GM10266 (cell line): ENCODE data around the gene MAML2.

Experiments used
- DNase-seq: peaks from one replicate; pipeline ENCODE4 v3.0.0; 2012; ENCODE audit errors: extremely low spot score
- TF ChIP-seq, protein P1 (sequence below): IDR thresholded peaks from 2 replicates; pipeline ENCODE4 v1.5.1; 2012; ENCODE audit warnings: mild to moderate bottlenecking, low read depth; ENCODE audit not compliant: control insufficient read depth, insufficient read depth; ENCODE audit errors: missing control alignments

MAML2 gene

GRCh38 chr11:96019281-96019680 lies 323.7 kb downstream of the MAML2 start:
- TF ChIP-seq, protein P1, sequence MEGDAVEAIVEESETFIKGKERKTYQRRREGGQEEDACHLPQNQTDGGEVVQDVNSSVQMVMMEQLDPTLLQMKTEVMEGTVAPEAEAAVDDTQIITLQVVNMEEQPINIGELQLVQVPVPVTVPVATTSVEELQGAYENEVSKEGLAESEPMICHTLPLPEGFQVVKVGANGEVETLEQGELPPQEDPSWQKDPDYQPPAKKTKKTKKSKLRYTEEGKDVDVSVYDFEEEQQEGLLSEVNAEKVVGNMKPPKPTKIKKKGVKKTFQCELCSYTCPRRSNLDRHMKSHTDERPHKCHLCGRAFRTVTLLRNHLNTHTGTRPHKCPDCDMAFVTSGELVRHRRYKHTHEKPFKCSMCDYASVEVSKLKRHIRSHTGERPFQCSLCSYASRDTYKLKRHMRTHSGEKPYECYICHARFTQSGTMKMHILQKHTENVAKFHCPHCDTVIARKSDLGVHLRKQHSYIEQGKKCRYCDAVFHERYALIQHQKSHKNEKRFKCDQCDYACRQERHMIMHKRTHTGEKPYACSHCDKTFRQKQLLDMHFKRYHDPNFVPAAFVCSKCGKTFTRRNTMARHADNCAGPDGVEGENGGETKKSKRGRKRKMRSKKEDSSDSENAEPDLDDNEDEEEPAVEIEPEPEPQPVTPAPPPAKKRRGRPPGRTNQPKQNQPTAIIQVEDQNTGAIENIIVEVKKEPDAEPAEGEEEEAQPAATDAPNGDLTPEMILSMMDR = no peak
- DNase-seq = no peak

DNA sequence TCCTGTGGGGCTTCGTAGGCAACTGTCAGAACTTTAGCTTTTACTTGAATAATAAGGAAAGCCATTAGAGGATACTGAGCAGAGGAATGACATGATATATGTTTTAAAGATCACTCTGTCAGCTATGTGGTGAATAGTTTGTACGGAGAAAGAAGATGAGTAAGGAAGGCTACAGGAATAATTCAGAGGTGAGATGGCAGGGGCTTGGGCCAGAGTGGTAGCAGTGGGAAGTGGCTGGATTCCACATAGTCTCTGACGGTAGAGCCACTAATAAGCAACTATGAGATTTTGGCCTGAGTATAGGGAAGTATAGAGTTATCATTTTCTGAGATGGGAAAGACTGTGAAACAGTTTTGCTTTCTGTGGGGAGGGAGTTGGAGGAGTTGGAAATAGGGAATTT lies 325.1 kb downstream of the MAML2 start:
- TF ChIP-seq, protein P1 = no peak
- DNase-seq = no peak

DNA sequence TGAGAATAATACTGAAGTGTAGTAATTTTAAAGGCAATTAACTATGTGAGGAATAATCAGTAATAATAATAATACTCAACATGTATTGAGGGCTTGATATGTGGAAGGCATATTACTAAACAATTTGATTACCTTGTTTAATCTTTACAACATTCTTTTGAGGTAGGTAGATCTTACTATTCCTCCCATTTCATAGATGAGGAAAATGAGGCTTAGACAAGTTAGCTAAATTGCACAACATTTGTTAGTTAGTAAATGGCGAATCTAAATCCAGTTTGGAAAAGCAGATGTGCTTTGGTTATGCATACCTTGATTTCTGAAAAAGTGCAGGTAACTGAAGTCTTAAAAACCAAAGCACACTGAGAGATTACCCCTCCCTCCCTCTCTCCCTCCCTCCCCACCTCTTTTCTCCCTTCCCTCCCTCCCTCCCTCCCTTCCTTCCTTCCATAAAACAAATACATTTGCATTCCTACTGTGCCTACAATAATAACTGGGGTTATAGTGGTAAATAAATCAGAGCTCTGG lies 326.0 kb downstream of the MAML2 start:
- TF ChIP-seq, protein P1 = no peak

GRCh38 chr11:96015906-96016565 lies 327.0 kb downstream of the MAML2 start:
- TF ChIP-seq, protein P1 = no peak
- no peak for DNase-seq

More for the DNA sequence above, 326.0 kb downstream of the MAML2 start:
- no peak for DNase-seq

DNA sequence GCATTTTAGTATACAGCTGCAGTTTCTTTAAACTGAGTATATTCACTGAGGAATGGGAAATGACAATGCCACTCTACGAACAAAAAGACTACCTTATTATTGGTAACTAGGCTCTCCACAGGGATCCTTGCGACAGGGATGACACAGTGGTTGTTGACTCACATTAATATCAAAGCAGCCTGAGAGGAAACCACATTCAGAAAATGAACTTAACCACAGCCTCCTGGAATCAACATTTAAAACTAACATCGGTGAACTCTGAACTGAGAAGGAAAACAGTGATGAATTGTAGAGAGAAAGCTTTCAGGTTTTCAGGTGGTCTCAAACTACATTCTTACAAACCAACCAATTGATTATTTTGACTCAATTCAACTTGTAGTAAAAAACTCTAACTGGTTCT lies 328.8 kb downstream of the MAML2 start:
- TF ChIP-seq, protein P1 = no peak
- no peak for DNase-seq

- no peak for DNase-seq
- TF ChIP-seq, protein P1 = no peak
Measured at GRCh38 chr11:96013461-96014213, 329.4 kb downstream of the MAML2 start.
